A673 (cell line): ENCODE results near the gene SLC12A1. TPM values are rescaled to one million over a fixed set of nuclear protein-coding genes. Genes with fewer than 3 reads are reported as not detected.

Experiments
- BruUV-seq: library from RNA; stranded (reverse); fragments of 400-500 nt; replicated peaks from 2 replicates; lab custom pipeline; 2021; lab: Mats Ljungman, UMichigan
- CTCF ChIA-PET: fragments of 300-600 bp; sonication (Branson Sonifier 250); formaldehyde crosslinking; loops from one replicate; lab custom pipeline; 2022; ENCODE audit warnings: antibody characterized with exemption; lab: Charles Lee
- POLR2A ChIA-PET: fragments of 300-600 bp; sonication (Branson Sonifier 250); formaldehyde crosslinking; loops from one replicate; lab custom pipeline; 2022; ENCODE audit warnings: antibody characterized with exemption; ENCODE audit not compliant: low non-redundant PET; lab: Charles Lee
- DNase-seq: peaks from one replicate; pipeline ENCODE4 v3.0.0-alpha.2; 2015; ENCODE audit warnings: low spot score
- H3K27ac ChIP-seq: fragments of 200-600 bp; sonication (generic); 2 replicates; pipeline ENCODE4 v1.5.1; 2016; ENCODE audit warnings: mixed run types, low read depth, mild to moderate bottlenecking, mixed read lengths, antibody characterized with exemption, low read length; ENCODE audit not compliant: poor library complexity, severe bottlenecking
- H3K27me3 ChIP-seq: fragments of 200-600 bp; sonication (generic); replicated peaks from 2 replicates; pipeline ENCODE4 v1.6.1; 2017; ENCODE audit warnings: mixed run types, low read depth, mild to moderate bottlenecking, mixed read lengths, antibody characterized with exemption, low read length; ENCODE audit not compliant: insufficient read depth, poor library complexity
- H3K36me3 ChIP-seq: fragments of 200-600 bp; sonication (generic); 2 replicates; pipeline ENCODE4 v1.6.1; 2016; ENCODE audit warnings: mixed run types, mild to moderate bottlenecking, mixed read lengths, antibody characterized with exemption, low read length; ENCODE audit not compliant: insufficient read depth, poor library complexity, severe bottlenecking
- H3K4me1 ChIP-seq: fragments of 200-600 bp; sonication (generic); 2 replicates; pipeline ENCODE4 v1.6.1; 2017; ENCODE audit warnings: mixed run types, mild to moderate bottlenecking, mixed read lengths, antibody characterized with exemption, low read length; ENCODE audit not compliant: insufficient read depth, poor library complexity, severe bottlenecking
- H3K4me3 ChIP-seq: fragments of 200-600 bp; sonication (generic); 2 replicates; pipeline ENCODE4 v1.5.1; 2016; ENCODE audit warnings: low read depth, mixed run types, mild to moderate bottlenecking, mixed read lengths, low read length; ENCODE audit not compliant: poor library complexity, severe bottlenecking
- H3K9me3 ChIP-seq: fragments of 200-600 bp; sonication (generic); 2 replicates; pipeline ENCODE4 v1.6.1; 2016; ENCODE audit warnings: mixed run types, low read depth, mild to moderate bottlenecking, mixed read lengths, antibody characterized with exemption, low read length; ENCODE audit not compliant: poor library complexity, severe bottlenecking
- EZH2 ChIP-seq: fragments of 200-600 bp; sonication (generic); IDR thresholded peaks from 2 replicates; pipeline ENCODE4 v1.6.1; 2017; ENCODE audit warnings: borderline replicate concordance, low read depth, mild to moderate bottlenecking, mixed read lengths, antibody characterized with exemption, low read length; ENCODE audit not compliant: poor library complexity, severe bottlenecking
- intact Hi-C: fragments of 100-400 bp; cut with micrococcal nuclease; formaldehyde crosslinking; loops from one replicate; pipeline ENCODE4 v1.10.0; 2022; ENCODE audit not compliant: unreplicated experiment
- total RNA-seq: library from RNA; stranded (reverse); gene quantifications from 2 replicates; pipeline ENCODE4 v1.2.3, GENCODE V29; 2021
- TF ChIP-seq, protein P1 (sequence below): fragments of 300-800, 200-600 bp; sonication (generic); conservative IDR thresholded peaks from 2 replicates; pipeline ENCODE4 v1.5.1; 2017; ENCODE audit warnings: low read depth, mild to moderate bottlenecking, antibody characterized with exemption, low read length, moderate library complexity, mixed read lengths

SLC12A1 gene
- total RNA-seq, 1 experiment from 2014 or later = not detected

DNA sequence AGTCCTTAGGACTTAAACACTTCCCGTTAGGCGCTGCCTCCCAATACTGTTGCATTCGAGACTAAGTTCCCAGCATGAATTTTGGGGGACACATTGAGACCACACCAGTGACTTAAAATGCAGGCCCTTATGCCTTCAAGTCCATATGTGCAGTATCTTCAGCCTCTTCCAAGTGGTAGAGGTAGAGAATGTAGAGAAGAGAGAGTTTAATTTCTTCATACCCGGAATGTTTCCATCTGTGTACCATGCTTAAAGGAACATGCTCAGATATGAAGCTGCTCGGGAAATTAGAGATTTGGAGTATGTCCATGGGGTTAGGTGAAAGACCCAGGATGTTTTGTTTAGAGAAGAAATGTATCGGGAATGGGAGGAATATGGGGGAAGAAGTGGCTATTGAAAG lies 137.8 kb downstream of the SLC12A1 start:
- ChIA-PET CTCF (no interaction called here), POLR2A (no interaction called here)
- Histone ChIP-seq H3K27me3 (no peaks in the 10 kb centered on the region), H3K4me3 (no peak overlapping the region), H3K36me3 (peaks cover 30% of the 10 kb centered on the region), H3K9me3 (no peaks in the 10 kb centered on the region), H3K27ac (no peak overlapping the region), H3K4me1 (peaks cover 22% of the 10 kb centered on the region)
- DNase-seq = no peak
- TF ChIP-seq, protein P1, sequence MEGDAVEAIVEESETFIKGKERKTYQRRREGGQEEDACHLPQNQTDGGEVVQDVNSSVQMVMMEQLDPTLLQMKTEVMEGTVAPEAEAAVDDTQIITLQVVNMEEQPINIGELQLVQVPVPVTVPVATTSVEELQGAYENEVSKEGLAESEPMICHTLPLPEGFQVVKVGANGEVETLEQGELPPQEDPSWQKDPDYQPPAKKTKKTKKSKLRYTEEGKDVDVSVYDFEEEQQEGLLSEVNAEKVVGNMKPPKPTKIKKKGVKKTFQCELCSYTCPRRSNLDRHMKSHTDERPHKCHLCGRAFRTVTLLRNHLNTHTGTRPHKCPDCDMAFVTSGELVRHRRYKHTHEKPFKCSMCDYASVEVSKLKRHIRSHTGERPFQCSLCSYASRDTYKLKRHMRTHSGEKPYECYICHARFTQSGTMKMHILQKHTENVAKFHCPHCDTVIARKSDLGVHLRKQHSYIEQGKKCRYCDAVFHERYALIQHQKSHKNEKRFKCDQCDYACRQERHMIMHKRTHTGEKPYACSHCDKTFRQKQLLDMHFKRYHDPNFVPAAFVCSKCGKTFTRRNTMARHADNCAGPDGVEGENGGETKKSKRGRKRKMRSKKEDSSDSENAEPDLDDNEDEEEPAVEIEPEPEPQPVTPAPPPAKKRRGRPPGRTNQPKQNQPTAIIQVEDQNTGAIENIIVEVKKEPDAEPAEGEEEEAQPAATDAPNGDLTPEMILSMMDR = no peak
- no peak for TF ChIP-seq EZH2
- intact Hi-C loops = no loop called here
- no TSS peak for BruUV-seq

DNA sequence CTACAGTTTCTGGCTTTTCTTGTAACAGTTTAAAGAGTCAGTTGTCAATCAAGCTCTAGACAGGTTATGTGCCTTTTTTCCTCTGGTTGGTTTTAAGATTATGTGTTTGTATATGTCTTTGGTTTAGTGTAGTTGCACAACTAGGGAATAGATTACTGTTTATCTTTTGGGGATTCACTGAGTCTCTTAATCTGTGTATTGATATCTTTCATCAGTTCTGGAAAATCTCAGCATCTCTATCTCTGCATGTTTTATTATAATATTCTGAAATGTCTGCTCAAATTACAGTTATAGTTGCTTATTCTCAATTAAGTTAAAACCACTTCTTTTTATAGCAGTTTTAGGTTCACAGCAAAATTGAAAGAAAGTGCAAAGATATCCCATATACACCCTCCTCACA lies 139.4 kb downstream of the SLC12A1 start:
- POLR2A ChIA-PET = no interaction called here

GRCh38 chr15:48352474-48353072 lies 146.5 kb downstream of the SLC12A1 start:
- no TSS peak for BruUV-seq
- Histone ChIP-seq H3K27ac (no peak overlapping the region), H3K9me3 (no peaks in the 10 kb centered on the region), H3K4me1 (no peaks in the 10 kb centered on the region), H3K4me3 (no peak overlapping the region), H3K27me3 (no peaks in the 10 kb centered on the region), H3K36me3 (no peaks in the 10 kb centered on the region)
- POLR2A ChIA-PET = interaction anchor here (0.6 kb wide), 1 partner anchor 596 kb away, joined by 13 read pairs; no protein-coding TSS in a partner anchor
- DNase-seq = peak; percentile 83
- TF ChIP-seq, protein P1 = peak; percentile 89
- TF ChIP-seq EZH2 = no peak
- intact Hi-C loops = loop anchor here (10.0 kb wide), 3 partner anchors 792 to 1158 kb away; partner anchors contain the start of gene FGF7
- CTCF ChIA-PET = interaction anchor here (0.6 to 1.2 kb wide), 5 partner anchors 11 to 795 kb away, joined by 3 to 16 read pairs (median 3); no protein-coding TSS in a partner anchor

More for the DNA sequence above, 139.4 kb downstream of the SLC12A1 start:
- CTCF ChIA-PET = interaction anchor here (0.6 kb wide), 1 partner anchor 168 kb away, joined by 3 read pairs; no protein-coding TSS in a partner anchor
- H3K27me3 ChIP-seq = no peaks in the 10 kb centered on the region
- no peaks in the 10 kb centered on the region for H3K9me3 ChIP-seq
- no peak overlapping the region for H3K4me3 ChIP-seq
- intact Hi-C loops = no loop called here
- no TSS peak for BruUV-seq
- H3K36me3 ChIP-seq = peaks cover 28% of the 10 kb centered on the region
- peaks cover 6% of the 10 kb centered on the region for H3K4me1 ChIP-seq
- no peak overlapping the region for H3K27ac ChIP-seq
- DNase-seq = no peak
- TF ChIP-seq, protein P1 = no peak
- no peak for TF ChIP-seq EZH2

Other genes with a start within 250 kb of the SLC12A1 start
- not detected in 2 replicates for gene SLC24A5, start 85.3 kb upstream of the SLC12A1 start, total RNA-seq
- gene MYEF2, start 28.0 kb upstream of the SLC12A1 start, total RNA-seq = 112 TPM in 2 replicates
- not detected in 2 replicates for gene CTXN2, start 14.6 kb upstream of the SLC12A1 start, total RNA-seq
- gene DUT, start 125.1 kb downstream of the SLC12A1 start, total RNA-seq = 222 and 224 TPM in 2 replicates